Suppressor macrophage treated with lipopolysaccharide for 4 hours (primary cell): Measurements from ENCODE around the gene STX4.
"Not testable (repeated sequence)": the region's sequence is repeated elsewhere in the genome, so short reads cannot be mapped to it uniquely, and the experiment has no call there.

Source experiments
- DNase-seq: peaks from one replicate; pipeline ENCODE4 v3.0.0-alpha.2; 2020

Gene STX4

DNA sequence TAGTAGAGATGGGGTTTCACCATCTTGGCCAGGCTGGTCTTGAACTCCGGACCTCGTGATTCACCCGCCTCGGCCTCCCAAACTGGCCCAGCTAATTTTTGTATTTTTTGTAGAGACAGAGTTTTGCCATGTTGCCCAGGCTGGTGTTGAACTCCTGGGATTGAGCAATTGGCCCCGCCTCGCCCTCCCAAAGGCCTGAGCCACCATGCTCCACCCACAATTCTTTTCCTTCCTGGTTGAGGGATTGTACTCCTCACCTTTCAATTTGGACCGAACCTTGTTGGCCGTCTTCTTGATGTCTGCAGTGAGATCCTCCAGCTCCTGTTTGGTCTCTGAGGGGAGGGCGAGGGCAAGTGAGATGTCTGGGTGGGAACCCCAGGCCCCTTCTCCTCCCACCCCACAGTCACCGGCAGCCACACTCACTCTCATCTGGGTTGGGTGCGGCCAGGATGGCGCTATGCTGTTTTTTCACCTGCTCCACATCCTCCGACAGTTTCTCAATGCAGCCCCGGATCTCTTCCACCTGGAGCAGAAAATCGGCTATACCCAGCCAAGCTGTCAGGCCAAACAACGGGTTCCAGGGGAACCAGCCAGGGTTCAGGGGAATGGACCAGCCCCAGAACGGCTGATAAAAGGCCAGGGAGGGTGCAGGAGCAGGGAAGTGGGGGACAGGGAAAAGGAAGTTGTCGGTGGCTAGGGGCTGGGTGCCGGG lies 32.5 kb upstream of the STX4 start:
- no peak for DNase-seq

DNA sequence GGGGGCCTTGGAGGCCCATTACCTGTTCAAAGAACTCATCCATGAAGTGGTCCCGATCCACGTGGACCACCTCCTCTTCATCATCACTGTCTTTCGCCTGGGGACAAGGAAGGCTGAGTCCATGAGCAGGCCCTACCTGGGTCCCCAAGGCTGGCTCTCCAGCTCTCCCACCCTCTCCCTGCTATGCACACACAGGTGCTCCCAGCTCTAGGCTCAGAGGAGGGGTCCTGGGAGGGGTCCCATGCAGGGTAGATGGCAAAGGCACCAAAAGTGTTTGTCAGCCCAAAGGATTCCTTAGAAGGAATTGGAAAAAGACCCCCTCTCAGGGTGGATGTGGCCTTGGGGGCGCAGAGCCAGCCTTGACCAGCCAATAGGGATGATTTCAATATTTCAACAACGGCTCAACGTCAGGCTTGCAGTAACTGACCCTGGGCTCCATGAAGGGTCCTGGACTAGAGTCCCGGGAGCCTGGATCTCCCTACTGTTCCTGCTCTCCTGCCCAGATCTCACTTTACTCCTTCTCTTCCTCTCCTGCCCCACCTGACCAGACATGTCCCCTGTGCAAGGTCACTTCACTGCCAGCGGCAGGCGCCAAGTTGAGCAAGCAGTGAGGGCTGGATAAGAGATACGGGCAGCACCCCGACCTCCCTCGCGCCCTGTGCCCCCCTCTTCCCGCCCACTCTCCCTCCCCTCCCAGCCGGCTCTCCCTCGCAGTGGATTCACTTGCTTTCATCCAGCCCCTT lies 31.7 kb upstream of the STX4 start:
- no peak for DNase-seq

DNA sequence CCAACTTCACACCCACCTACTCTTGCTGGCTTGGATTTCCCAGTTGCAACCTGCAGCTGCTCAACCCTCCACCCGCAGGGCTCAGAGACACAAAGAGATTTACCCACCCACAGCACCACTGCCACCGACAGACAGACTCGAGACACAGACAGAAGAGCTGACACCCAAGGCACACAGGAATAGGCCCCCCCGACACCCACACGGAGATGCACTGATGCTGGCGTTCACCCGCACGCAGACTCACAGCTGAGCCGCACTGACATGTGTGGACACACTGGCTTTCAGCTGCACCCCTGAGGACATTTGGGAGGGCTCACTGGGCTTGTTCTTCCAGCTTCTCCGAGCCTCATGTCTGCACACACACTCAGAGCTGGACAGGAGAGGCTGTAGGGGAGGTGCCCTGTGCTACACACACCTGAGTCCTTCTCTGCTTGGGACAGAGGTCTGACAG lies 31.1 kb upstream of the STX4 start:
- DNase-seq = no peak

- no peak for DNase-seq
These were observed 30.5 kb upstream of the STX4 start for GRCh38 chr16:31002862-31003341.

DNA sequence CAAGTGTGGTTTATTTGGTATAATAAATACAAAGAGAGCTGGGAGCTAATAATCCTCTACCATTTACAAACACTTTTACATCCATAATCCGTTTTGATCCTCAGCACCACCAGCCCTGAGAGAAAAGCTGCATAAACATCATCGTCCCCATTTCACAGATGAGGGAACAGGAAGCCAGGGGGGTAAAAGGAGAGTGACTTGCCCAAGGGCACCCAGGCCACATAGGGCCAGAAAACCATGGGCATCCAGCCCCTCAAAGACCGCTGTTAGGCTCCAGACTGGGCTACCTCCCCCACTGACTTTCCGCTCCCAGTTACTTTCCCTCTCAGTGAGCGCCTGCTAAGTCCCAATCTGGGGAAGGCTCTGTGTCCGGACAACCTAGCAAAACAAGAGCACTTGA lies 29.6 kb upstream of the STX4 start:
- no peak for DNase-seq

DNA sequence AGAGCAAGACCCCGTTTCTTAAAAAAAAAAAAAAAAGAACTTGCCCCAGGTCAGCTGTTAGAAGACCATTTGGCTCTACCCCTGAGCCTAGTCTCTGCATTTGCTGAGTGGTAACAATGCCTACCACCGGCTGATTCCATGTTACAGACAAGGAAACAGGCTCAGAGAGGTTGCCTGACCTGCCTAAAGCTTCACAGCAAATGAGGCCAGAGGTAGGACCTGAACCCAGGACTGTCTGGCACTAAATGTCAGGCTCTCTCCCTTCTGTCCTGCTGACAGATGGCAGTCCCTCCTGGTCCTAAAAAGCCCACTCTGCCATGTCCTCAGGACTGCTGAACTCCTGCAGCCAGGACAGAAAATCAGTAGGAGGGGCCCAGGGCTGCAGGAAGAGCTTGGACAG lies 28.7 kb upstream of the STX4 start:
- no peak for DNase-seq

GRCh38 chr16:31005350-31006085 lies 27.8 kb upstream of the STX4 start:
- peak; percentile 57 for DNase-seq

- no peak for DNase-seq
These were observed 27.3 kb upstream of the STX4 start for GRCh38 chr16:31006086-31006385.

GRCh38 chr16:31006589-31006988 lies 26.8 kb upstream of the STX4 start:
- DNase-seq = no peak

DNA sequence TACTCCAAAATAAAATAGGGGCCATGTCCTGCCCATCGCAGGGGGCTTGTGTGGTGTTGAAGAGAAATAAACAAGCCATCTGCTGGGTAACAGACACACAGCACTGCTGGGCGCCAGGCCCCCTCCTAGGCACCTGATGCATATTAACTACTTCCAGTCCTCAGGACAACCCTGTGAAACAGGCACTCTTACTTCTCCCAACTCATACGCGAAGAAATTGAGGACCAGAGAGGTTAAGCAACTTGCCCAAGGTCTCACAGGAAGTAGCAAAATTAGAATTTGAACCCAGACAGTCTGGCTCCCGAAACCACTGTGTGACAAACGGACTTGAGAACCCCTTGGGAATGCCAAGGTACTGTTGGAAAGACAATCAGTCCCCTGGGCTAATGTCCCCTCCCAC lies 25.7 kb upstream of the STX4 start:
- DNase-seq = no peak

- DNase-seq = no peak
These were observed 25.2 kb upstream of the STX4 start for GRCh38 chr16:31008149-31008548.

GRCh38 chr16:31008551-31008950 lies 24.8 kb upstream of the STX4 start:
- no peak for DNase-seq

- DNase-seq = no peak
These were observed 24.2 kb upstream of the STX4 start for GRCh38 chr16:31009120-31009519.

GRCh38 chr16:31009894-31010584 lies 23.3 kb upstream of the STX4 start:
- DNase-seq = no peak

DNA sequence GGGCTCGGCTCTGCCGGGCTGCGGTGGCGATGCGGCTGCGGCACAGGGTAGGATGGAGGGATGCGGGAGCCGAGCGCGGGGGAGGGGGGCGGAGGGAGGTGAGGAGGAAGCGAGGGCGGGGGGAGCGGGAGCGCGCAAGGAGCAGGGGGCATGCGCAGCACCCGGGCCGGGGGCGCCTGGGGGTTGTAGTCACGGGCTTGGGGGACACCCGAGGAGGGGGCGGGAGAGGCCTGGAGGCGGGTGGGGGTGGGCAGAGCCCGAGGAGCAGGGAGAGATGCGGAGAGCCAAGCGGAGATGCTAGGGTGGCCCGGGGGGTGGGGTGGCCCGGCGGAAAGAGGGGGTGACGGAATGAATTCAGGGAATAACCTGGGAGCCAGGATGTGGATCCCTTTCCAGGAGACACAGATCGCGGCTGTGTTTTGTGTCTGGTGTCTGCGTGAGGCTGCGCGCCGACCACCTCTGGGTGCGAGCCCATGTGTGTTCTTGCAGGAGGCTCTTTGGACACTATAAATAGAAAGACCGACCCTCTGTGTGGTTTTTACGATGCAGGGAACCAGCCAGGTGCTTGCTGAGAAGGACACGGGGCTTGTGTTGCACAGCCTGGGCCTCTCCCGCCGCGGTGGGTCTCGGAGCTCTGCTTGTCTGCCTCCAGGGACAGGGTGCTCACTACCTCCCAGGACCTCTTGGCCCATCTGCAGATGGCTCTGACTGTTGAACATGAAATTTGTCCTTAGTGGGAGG lies 22.6 kb upstream of the STX4 start, which contains the start of gene STX1B:
Gene STX1B (minus strand): TSS at position 54 of the 741 bp plus-strand sequence. CDS start 242 bp downstream, outside the sequence.
- DNase-seq = no peak

DNA sequence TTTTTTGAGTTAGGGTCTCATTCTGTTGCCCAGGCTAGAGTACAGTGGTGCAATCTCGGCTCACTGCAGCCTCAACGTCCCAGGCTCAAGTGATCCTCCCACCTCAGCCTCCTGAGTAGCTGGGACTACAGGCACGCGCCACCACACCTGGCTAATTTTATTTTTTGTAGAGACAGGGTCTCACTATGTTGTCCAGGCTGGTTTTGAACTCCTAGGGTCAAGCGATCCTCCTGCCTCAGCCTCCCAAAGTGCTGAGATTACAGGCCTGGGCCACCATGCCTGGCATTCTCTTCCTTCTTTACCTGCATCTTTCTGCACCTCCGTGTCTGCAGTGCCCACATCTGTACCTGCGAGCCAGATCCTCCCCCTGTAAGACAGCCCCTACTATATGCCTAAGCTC lies 21.5 kb upstream of the STX4 start:
- DNase-seq = not testable (repeated sequence)

DNA sequence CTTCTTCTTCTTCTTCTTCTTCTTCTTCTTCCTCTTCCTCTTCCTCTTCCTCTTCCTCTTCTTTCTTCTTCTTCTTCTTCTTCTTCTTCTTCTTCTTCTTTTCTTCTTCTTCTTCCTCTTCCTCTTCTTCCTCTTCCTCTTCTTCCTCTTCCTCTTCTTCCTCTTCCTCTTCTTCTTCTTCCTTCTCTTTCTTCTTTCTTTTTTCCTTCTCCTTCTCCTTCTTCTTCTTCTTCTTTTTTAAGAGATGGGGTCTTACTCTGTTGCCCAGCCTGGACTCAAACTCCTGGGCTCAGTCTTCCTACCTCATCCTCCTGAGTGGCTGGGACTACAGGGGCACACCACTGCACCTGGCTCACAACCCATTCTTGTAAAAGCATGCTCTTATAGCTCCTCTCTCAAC lies 20.1 kb upstream of the STX4 start:
- DNase-seq = not testable (repeated sequence)

GRCh38 chr16:31016018-31016417 lies 17.3 kb upstream of the STX4 start:
- DNase-seq = no peak

GRCh38 chr16:31017756-31018155 lies 15.6 kb upstream of the STX4 start:
- not testable (repeated sequence) for DNase-seq

DNA sequence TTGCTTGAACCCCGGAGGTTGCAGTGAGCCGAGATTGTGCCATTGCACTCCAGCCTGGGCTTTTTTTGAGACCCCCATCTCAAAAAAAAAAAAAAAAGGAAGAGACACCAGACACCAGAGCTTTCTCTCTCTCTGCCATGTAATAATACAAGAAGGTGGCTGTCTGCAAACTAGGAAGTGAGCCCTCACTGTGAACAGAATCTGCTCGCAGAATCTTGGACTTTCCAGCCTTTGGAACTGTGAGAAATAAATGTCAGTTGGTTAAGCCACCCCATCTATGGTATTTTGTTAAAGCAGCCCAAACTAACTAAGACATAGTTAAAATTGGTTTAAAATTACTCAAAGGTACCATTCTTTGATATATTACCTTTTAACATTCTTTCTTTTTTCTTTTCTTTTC lies 12.8 kb upstream of the STX4 start:
- DNase-seq = no peak

DNA sequence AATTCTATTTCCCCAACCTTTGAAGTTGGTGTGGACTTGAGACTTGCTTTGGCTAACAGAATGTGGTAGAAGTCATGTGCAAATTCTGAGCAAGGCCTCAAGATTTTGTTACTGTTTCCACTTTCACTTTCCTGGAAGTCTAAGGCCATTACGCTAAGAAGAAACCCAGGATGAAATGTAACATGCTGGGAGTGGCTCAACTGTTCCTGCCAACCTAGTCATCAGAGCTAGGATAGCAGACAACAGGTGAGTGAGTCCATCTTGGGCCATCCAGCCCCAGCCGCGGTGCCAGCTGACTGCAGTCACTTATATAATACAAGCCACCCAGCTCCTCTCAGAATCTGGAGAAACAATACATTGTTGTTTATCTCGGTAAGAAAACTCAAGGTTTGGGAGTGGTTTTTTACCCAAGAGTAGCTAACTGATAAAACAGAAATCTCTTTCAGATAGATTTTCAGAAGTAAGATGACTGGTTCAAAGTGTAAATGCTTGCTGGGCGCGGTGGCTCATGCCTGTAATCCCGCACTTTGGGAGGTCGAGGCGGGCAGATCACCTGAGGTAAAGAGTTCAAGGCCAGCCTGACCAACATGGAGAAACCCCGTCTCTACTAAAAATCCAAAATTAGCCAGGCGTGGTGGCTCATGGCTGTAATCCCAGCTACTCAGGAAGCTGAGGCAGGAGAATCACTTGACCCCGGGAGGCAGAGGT lies 10.7 kb upstream of the STX4 start:
- DNase-seq = peak; percentile 71

DNA sequence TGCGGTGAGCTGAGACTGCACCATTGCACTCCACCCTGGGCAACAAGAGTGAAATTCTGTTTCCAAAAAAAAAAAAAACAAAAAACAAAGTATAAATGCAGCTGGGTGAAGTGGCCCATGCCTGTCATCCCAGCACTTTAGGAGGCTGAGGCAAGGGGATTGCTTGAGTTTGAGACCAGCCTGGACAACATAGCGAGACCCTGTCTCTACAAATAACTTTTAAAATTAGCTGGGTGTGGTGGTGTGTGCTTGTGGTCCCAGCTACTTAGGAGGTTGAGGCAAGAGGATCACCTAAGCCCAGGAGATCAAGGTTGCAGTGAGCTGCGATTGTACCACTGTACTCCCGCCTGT lies 10.1 kb upstream of the STX4 start:
- DNase-seq = no peak
